Measurements from ENCODE around the gene TIE1. TPM values are rescaled to one million over a fixed set of nuclear protein-coding genes. Genes with fewer than 3 reads are reported as not detected.

Gene TIE1
- total RNA-seq, 1 donor from 2014 or later = not detected

DNA sequence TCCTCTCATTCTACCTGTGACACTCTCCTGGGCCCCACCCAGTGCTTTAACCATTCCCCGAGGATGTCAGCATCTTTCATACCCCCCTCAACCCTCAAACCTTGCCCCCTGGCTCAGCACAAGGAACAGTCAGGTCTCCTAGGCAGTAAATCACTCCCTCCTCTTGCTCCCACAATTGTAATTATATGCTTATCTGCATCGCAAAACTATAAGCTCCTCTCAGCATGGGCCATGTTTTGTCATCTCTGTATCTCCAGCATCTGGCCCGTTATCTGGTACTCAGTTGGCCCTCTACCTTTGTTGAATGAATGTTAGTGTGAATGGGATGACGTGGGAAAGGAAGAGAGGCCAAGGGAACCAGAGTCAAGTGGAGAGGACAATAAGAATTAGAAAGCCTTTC lies 69.8 kb downstream of the TIE1 start:
- H3K27me3 Mint-ChIP-seq = no peaks in the 10 kb centered on the region
- peak overlapping the region; percentile 36 for H3K27ac Mint-ChIP-seq
- H3K4me1 Mint-ChIP-seq = peaks cover 36% of the 10 kb centered on the region
- H3K36me3 Mint-ChIP-seq (ENCODE audit: low read depth) = peaks cover 22% of the 10 kb centered on the region
- intact Hi-C loops (cut with micrococcal nuclease) = no loop called here
- no peaks in the 10 kb centered on the region for H3K9me3 Mint-ChIP-seq
- ChIA-PET CTCF (no interaction called here), POLR2A (interaction anchor here (0.7 to 0.9 kb wide), 3 partner anchors 12 to 48 kb away, joined by 3 to 6 read pairs (median 3); partner anchors contain the start of genes CDC20, MED8 and SZT2)
- H3K4me3 Mint-ChIP-seq = no peak overlapping the region
- ATAC-seq (ENCODE audit: low read depth) = no peak
- TF ChIP-seq CTCF (IDR thresholded peaks at IDR 0.05) = no peak
- DNase-seq = no peak

- no peaks in the 10 kb centered on the region for H3K9me3 Mint-ChIP-seq
- DNase-seq = no peak
- H3K36me3 Mint-ChIP-seq (ENCODE audit: low read depth) = peaks cover 15% of the 10 kb centered on the region
- no peak overlapping the region for H3K27ac Mint-ChIP-seq
- CTCF ChIA-PET = no interaction called here
- no peak for ATAC-seq (ENCODE audit: low read depth)
- POLR2A ChIA-PET = interaction anchor here (0.6 kb wide), 1 partner anchor 662 kb away, joined by 5 read pairs; no protein-coding TSS in a partner anchor
- no peak for TF ChIP-seq CTCF (IDR thresholded peaks at IDR 0.05)
- no peaks in the 10 kb centered on the region for H3K27me3 Mint-ChIP-seq
- intact Hi-C loops (cut with micrococcal nuclease) = no loop called here
- H3K4me3 Mint-ChIP-seq = no peak overlapping the region
- H3K4me1 Mint-ChIP-seq = peaks cover 20% of the 10 kb centered on the region
Measured at GRCh38 chr1:43372172-43372571, 71.4 kb downstream of the TIE1 start.

Other genes starting within 250 kb of the TIE1 start
- 59.9 and 61.8 TPM in 2 replicates for gene EBNA1BP2, start 128.7 kb upstream of the TIE1 start, total RNA-seq
- gene CFAP57, start 128.7 kb upstream of the TIE1 start, total RNA-seq = 0.93 TPM in 1 of 2 replicates, not detected in the other
- not detected in 2 replicates for gene TMEM125, start 31.0 kb upstream of the TIE1 start, total RNA-seq
- not detected in 2 replicates for gene C1orf210, start 15.4 kb upstream of the TIE1 start, total RNA-seq
- gene MPL, start 36.8 kb downstream of the TIE1 start, total RNA-seq = not detected in 2 replicates
- 3.2 and 4.2 TPM in 2 replicates for gene CDC20, start 58.0 kb downstream of the TIE1 start, total RNA-seq
- 80.2 and 84.2 TPM in 2 replicates for gene ELOVL1, start 67.0 kb downstream of the TIE1 start, total RNA-seq
- 33.8 and 37.2 TPM in 2 replicates for gene MED8, start 88.8 kb downstream of the TIE1 start, total RNA-seq
- gene SZT2, start 88.9 kb downstream of the TIE1 start, total RNA-seq = 108 and 139 TPM in 2 replicates
- gene HYI, start 152.9 kb downstream of the TIE1 start, total RNA-seq = 10.0 and 12.3 TPM in 2 replicates
- gene PTPRF, start 229.9 kb downstream of the TIE1 start, total RNA-seq = 0.10 TPM in 1 of 2 replicates, not detected in the other

All from activated B cell treated with CpG ODN at 0.5 μM for 24 hours (primary cell).